ENCODE measurements around the gene RPS6KL1.

Gene RPS6KL1

DNA sequence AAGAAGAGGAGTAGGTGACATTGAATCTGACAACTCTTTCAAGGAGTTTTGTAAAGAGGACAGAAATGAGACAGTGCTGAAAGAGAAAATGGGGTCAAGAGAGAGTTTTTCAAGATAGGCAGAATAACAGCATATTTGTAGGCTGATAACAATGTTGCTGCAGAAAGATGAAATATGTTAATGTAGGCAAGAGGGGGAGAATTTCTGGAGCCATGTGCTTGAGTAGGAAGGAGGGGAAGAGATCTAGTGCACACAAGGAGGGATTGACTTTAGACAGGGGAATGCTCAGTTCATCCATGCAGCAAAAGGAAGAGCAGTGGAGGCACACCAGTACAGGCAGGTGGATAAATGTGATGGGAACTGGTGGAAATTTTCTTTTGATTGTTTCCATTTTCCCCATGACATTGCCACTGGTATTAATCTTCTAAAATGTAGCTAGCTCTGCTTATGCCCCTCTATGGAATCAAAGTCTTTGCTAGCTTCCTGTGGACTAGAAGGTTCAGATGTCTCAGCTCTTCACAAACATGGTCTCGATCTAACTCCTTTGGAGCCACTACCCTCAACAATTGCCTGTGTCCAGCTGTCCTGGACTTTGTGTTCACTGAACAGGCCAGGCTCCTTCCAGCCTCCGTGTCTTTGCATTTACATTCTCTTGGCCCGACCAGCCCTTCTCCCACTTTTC lies 56.2 kb downstream of the RPS6KL1 start:
- no peak for DNase-seq
- TF ChIP-seq POLR2A (IDR thresholded peaks at IDR 0.05; ENCODE audit: low read length) (no peak), GATA1 (IDR thresholded peaks at IDR 0.05; ENCODE audit: low read depth, low read length) (no peak)

DNA sequence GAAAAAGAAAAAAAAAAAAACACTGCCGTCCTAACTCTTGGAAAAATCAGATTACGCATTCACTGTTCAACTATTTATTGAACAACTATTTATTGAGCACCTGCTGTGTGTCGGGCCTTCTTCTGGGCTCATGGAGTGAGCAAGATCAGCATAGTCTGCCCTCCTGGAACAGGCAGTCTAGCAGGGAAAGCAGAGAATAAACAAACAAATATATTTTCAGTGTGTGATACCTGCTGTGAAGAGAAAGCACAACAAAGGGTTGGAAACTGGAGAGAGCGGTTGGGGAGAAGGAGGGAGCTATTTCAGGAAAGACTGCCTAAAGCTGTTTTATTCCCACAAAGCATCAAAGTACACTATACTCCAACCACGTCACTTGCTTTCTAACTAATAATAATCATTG lies 57.9 kb downstream of the RPS6KL1 start:
- no peak for TF ChIP-seq GATA1 (IDR thresholded peaks at IDR 0.05; ENCODE audit: low read depth, low read length)
- DNase-seq = no peak

DNA sequence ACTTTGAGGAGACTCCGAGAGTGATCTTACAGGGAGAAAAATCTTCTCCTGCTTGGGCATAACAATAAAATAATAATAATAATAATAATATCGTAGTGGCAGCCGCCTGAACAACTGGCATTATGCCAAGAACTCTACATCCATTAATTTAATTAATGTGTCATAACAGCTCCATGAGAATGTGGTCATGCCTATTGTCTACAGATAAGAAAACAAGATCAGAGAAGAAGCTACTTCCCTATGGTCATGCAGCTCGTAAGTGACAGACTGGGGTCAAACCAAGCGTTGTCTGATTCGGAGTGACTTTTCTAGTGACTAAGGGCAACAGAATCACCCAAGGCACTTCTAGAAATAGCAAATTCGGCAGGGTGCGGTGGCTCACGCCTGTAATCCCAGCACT lies 58.9 kb downstream of the RPS6KL1 start:
- TF ChIP-seq POLR2A (IDR thresholded peaks at IDR 0.05; ENCODE audit: low read length) (no peak), GATA1 (IDR thresholded peaks at IDR 0.05; ENCODE audit: low read depth, low read length) (no peak)
- DNase-seq = no peak

DNA sequence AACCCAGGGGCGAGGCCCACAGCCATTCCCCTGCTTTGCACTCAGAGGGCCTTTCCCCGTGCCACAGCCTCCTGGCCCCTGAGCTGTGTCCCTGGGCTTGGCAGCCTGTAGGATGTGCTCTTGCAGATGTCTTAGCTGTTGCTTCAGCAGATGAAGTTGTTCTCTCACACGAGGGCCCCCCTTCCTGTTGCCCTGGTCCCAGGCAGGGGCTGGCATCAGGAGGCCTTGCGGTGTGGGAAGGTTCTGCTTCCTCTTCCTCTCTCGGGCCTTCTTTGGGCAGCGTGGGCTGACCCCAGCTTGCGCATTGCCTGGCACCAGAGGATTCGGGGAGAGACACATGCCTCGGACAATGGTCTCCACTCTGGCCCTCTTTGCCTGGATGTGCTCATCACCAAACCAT lies 59.8 kb downstream of the RPS6KL1 start:
- TF ChIP-seq GATA1 (IDR thresholded peaks at IDR 0.05; ENCODE audit: low read depth, low read length) (no peak), POLR2A (IDR thresholded peaks at IDR 0.05; ENCODE audit: low read length) (no peak)
- no peak for DNase-seq

DNA sequence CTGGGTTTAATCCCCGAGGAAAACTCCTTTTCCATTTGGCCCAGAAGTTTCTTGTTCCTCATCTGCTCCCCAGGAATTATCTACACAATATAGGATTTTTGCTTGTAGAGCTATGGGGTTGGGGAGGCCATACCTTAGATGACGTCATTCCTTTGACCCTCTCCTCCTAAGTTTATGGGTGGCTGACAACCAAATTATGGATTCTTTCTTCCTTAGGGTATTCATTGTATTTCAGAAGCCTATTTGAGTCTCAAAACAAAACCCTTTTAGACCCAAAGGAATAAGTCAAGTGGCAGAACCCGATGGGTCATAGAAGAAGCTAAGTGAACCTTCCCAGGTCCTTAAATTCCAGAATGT lies 61.3 kb downstream of the RPS6KL1 start:
- DNase-seq = no peak
- TF ChIP-seq POLR2A (IDR thresholded peaks at IDR 0.05; ENCODE audit: low read length) (no peak), GATA1 (IDR thresholded peaks at IDR 0.05; ENCODE audit: low read depth, low read length) (no peak)

DNA sequence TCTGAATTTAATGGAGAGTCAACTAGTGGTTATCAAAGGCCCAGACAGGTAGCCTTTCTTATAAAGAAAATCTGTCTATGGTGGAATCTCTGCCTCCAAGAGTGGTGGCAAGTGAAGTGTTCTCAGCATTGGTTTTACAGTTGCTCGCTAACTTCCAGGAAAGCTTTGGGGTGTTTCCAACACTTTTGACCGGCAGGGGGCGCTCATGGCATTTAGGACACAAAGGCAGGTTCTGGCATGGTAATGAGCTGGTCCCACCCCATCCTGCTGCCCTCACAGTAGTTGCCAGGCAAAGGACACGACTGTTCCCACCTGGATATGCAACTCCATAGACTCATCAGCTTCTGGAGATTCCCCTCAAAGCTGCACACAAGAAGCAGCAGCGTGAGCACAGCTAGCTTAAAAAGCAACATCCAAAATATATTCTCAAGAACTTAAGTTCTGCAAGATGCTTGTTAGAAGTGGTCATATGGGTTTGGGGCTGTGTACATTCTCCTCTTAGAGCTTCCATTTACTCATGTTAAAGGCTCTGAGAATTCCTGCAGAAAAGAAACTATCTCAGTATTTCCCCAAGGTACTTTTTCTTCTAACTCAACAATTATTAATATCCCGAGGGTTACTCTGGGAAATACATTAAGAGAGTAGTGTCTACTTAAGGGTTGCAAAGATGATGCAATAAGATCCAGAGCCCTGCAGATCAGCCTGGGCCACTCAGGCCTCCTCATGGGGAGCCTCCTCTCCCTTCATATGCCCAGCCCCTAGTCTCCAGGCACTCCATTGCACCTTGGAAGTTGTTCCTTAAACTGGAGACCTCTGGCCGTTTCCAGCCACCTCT lies 61.9 kb downstream of the RPS6KL1 start:
- peak; percentile 83 to 93 for DNase-seq
- no peak for TF ChIP-seq GATA1 (IDR thresholded peaks at IDR 0.05; ENCODE audit: low read depth, low read length)
- no peak for TF ChIP-seq POLR2A (IDR thresholded peaks at IDR 0.05; ENCODE audit: low read length)

DNA sequence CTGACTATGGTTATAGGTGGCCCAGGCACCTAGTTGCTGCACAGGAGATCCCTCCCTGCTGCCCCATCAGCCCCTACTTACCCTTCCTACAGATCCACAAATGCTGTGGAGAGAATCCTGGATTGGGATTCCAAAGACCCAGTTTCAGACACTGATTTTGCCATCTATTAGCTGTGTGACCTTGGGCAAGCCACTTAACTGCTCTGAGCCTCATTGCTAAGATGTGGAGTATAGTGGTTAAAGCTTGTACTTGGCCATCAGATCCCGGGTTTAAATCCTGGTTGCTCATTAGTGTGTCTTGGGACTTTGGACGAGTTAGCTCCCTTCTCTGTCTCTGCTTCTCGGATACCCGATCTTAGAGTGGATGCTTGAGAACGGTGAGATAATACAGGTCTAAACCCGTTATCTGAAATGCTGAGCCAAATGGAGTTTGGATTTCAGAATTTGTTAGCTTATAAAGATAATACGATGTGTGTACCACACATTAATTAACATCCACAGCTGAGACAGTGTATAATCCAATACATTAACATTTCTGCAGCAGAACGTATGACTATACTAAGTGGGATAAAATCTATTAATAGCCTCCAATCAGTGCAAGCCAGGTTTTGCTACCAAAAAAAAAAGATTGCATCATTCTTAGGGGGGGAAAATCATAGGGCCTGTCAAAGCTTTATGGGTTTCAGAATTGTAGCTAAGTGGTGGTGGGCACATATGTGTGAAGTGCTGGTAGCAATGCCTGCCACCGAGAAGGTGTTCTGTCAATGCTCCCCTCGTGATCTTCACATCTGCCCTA lies 63.1 kb downstream of the RPS6KL1 start:
- no peak for DNase-seq
- TF ChIP-seq POLR2A (IDR thresholded peaks at IDR 0.05; ENCODE audit: low read length) = no peak
- no peak for TF ChIP-seq GATA1 (IDR thresholded peaks at IDR 0.05; ENCODE audit: low read depth, low read length)

DNA sequence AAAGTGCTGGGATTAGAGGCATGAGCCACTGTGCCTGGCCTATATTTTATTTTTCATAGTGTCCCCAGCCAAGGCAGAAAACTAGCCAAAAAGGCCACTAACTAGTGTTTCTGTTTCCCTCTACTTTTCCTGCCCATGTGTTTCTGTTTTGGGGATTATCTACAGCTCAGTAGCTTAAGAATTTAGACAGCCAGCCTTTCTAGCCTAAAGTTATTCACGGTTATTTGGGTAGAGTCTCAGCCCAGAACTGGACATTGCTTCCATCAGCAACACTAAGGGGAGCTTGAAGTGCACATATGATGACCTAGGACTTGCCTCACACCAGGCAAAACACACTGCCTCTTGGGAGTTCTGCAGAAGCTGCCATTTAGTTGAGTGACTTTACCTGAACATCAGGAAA lies 65.0 kb downstream of the RPS6KL1 start:
- DNase-seq = no peak
- no peak for TF ChIP-seq POLR2A (IDR thresholded peaks at IDR 0.05; ENCODE audit: low read length)
- TF ChIP-seq GATA1 (IDR thresholded peaks at IDR 0.05; ENCODE audit: low read depth, low read length) = no peak

DNA sequence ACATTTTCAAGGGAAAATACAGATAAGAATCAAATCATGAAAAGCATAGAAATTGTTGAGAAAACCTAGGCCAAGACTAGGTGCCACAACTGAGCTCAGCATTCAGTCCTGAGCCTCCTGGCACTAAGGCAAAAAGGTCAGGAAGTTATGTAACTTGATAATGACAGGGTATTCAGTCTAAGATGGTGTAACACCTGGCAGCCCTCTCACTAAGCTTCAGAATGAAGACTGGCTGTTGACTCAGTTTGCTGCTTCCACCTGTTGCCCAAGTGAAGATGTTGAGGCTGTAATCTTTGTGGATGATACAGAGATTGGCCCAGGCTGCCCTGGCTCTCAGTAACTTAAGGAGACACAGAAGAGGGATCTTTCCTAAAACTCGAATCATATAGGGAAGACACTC lies 66.7 kb downstream of the RPS6KL1 start:
- no peak for TF ChIP-seq GATA1 (IDR thresholded peaks at IDR 0.05; ENCODE audit: low read depth, low read length)
- TF ChIP-seq POLR2A (IDR thresholded peaks at IDR 0.05; ENCODE audit: low read length) = no peak
- no peak for DNase-seq

DNA sequence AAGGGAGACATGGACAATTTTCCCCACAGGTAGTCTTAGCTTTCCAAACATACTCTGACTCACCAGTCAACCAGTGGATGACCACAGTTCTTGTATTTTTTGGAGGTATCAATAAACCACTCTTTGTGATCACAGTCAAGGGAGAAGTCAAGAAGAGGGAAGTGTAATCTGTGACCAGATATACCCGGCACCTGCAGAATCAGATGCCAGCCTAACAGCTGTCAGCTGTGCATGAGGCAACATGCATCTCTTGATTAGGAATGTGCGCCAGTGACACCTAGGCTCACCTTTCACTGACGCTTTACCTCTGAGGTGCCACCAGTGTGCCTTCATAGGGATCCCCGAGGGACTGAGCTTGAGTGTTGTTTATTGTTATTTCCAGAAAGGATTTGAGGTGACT lies 67.1 kb downstream of the RPS6KL1 start:
- TF ChIP-seq GATA1 (IDR thresholded peaks at IDR 0.05; ENCODE audit: low read depth, low read length) = no peak
- TF ChIP-seq POLR2A (IDR thresholded peaks at IDR 0.05; ENCODE audit: low read length) = no peak
- no peak for DNase-seq

DNA sequence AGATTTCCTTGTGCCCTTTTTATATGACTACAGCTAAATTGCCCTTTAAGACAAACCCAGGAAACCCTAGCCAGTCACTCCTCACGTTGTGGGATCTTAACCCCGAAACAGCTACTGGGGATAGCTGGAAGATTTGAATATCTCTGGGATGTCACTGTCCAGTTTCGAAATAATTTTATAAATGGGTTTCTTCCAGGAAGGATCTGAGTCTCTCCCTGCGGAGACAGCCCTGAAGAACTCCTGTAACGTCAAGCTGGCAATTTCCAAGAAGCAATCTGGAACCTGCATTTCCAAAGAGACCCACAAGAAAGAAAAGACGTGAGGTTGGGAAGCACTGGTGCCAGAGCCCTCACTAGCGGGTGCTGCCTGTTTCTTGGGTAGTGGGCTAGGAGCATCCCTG lies 68.0 kb downstream of the RPS6KL1 start:
- no peak for DNase-seq
- TF ChIP-seq POLR2A (IDR thresholded peaks at IDR 0.05; ENCODE audit: low read length) (no peak), GATA1 (IDR thresholded peaks at IDR 0.05; ENCODE audit: low read depth, low read length) (no peak)

All from erythroblast (primary cell).